Kidney epithelial cell (primary cell): ENCODE data around the gene PPP2R1B. TPM values are rescaled to one million over a fixed set of nuclear protein-coding genes. Genes with fewer than 3 reads are reported as not detected.

Source experiments
- DNase-seq: peaks from one replicate; pipeline ENCODE4 v3.0.0-alpha.2; 2010; ENCODE audit warnings: low read depth
- H3K27me3 ChIP-seq: 2 replicates; pipeline ENCODE4 v1.6.0; 2011; ENCODE audit warnings: low read length; ENCODE audit not compliant: control insufficient read depth, insufficient read depth
- H3K36me3 ChIP-seq: 2 replicates; pipeline ENCODE4 v1.5.1; 2011; ENCODE audit warnings: low read length; ENCODE audit not compliant: control insufficient read depth, insufficient read depth
- H3K4me3 ChIP-seq: 2 replicates; pipeline ENCODE4 v1.5.1; 2011; ENCODE audit warnings: low read depth, mild to moderate bottlenecking, control low read depth, low read length
- total RNA-seq: library from RNA; depleted of rRNA; stranded (reverse); fragments of >200 nt; gene quantifications from 2 replicates; pipeline ENCODE4 v1.2.3, GENCODE V29; 2015
- TF ChIP-seq, protein P1 (sequence below): IDR thresholded peaks from 2 replicates; pipeline ENCODE4 v1.5.1; 2011; ENCODE audit warnings: mild to moderate bottlenecking, moderate library complexity, low read length, control low read depth, inconsistent platforms; ENCODE audit not compliant: insufficient read depth, poor library complexity, severe bottlenecking

Gene PPP2R1B
- total RNA-seq, 1 donor from 2014 or later: 34.5 TPM

DNA sequence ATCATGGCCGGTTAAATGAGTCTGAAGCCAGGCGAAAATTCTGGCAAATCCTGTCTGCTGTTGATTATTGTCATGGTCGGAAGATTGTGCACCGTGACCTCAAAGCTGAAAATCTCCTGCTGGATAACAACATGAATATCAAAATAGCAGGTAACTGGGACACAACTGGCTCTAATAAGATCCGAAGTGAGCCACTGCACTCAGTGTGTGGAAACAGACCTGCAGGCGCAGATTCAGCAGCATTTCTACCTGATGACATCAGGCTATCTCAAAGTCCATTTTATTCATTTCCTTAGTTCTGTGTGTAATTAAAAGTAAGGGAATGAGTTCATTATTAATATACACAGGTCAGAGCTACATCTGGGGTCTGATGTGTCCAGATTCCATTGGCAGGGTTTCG is 78.2 kb downstream of the PPP2R1B start:
- Histone ChIP-seq H3K36me3 (no peaks in the 10 kb centered on the region), H3K4me3 (no peak overlapping the region), H3K27me3 (no peaks in the 10 kb centered on the region)
- TF ChIP-seq, protein P1, sequence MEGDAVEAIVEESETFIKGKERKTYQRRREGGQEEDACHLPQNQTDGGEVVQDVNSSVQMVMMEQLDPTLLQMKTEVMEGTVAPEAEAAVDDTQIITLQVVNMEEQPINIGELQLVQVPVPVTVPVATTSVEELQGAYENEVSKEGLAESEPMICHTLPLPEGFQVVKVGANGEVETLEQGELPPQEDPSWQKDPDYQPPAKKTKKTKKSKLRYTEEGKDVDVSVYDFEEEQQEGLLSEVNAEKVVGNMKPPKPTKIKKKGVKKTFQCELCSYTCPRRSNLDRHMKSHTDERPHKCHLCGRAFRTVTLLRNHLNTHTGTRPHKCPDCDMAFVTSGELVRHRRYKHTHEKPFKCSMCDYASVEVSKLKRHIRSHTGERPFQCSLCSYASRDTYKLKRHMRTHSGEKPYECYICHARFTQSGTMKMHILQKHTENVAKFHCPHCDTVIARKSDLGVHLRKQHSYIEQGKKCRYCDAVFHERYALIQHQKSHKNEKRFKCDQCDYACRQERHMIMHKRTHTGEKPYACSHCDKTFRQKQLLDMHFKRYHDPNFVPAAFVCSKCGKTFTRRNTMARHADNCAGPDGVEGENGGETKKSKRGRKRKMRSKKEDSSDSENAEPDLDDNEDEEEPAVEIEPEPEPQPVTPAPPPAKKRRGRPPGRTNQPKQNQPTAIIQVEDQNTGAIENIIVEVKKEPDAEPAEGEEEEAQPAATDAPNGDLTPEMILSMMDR: no peak
- no peak for DNase-seq

- Histone ChIP-seq H3K27me3 (no peaks in the 10 kb centered on the region), H3K36me3 (no peaks in the 10 kb centered on the region), H3K4me3 (no peak overlapping the region)
- TF ChIP-seq, protein P1: no peak
- DNase-seq: no peak
Measured at GRCh38 chr11:111684251-111684650, 81.9 kb downstream of the PPP2R1B start.

- no peak for DNase-seq
- H3K27me3 ChIP-seq: no peaks in the 10 kb centered on the region
- H3K36me3 ChIP-seq: no peaks in the 10 kb centered on the region
- TF ChIP-seq, protein P1: no peak
- H3K4me3 ChIP-seq: no peak overlapping the region
Measured at GRCh38 chr11:111683806-111684205, 82.4 kb downstream of the PPP2R1B start.

DNA sequence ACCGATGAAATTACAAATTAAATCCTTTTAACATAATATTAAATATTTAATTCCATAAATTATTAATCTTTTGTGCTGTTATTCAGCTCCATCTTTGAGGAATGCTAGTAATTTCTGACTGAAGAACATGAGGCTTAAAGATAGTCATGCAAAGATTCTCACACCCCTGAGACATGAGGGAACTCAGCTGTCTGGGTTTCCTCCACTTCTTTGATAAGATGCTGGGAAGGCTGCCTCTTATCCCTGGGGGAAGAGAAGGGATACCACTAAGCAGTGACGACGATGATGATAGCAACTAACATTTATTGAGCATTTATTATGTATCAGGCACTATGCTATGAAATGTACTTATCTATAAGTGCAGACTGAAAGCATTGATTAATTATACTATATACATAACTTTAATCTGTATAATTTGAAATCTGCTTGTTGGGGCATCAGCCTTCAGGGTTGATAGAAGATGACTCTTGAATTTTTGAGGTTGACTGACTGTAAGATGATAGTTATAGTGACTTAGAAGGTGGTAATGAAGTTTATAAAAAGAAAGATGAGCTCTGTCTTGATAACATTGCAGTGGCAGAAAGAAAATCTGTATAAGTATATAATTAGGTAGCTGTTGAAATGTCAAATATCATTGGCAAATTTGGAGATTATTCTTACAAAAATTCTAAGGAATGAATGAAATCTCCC is 85.6 kb downstream of the PPP2R1B start:
- Histone ChIP-seq H3K36me3 (no peaks in the 10 kb centered on the region), H3K4me3 (no peak overlapping the region), H3K27me3 (no peaks in the 10 kb centered on the region)
- TF ChIP-seq, protein P1: no peak
- no peak for DNase-seq

Other genes starting within 250 kb of the PPP2R1B start
- 28.7 and 29.1 TPM in 2 replicates for gene LAYN, start 225.7 kb downstream of the PPP2R1B start, total RNA-seq
- 10.1 and 12.0 TPM in 2 replicates for gene SIK2, start 163.9 kb downstream of the PPP2R1B start, total RNA-seq
- 33.8 and 43.7 TPM in 2 replicates for gene ALG9, start 105.2 kb upstream of the PPP2R1B start, total RNA-seq
- 2.7 and 3.7 TPM in 2 replicates for gene FDXACB1, start 112.8 kb upstream of the PPP2R1B start, total RNA-seq
- gene CFAP68, start 113.2 kb upstream of the PPP2R1B start, total RNA-seq: 16.8 and 24.8 TPM in 2 replicates
- gene CRYAB, start 145.4 kb upstream of the PPP2R1B start, total RNA-seq: 23.9 and 43.5 TPM in 2 replicates
- 0.21 and 0.62 TPM in 2 replicates for gene HSPB2, start 146.3 kb upstream of the PPP2R1B start, total RNA-seq
- 3.1 and 5.0 TPM in 2 replicates for gene C11orf52, start 152.5 kb upstream of the PPP2R1B start, total RNA-seq
- gene DIXDC1, start 171.0 kb upstream of the PPP2R1B start, total RNA-seq: 13.2 and 14.4 TPM in 2 replicates